CD4-positive, alpha-beta T cell treated with Interferon alpha-2 for 1 hour (primary cell): ENCODE results near the gene GLRX3.

Source experiments
- DNase-seq, 2 donors: peaks; one replicate each; pipeline ENCODE4 v3.0.0-alpha.2; 2020 to 2022

Gene GLRX3

GRCh38 chr10:130137659-130138478 is 1.7 kb downstream of the GLRX3 start:
- no peak for DNase-seq

- no peak for DNase-seq
These were observed 2.3 kb downstream of the GLRX3 start for GRCh38 chr10:130138479-130138866.

GRCh38 chr10:130140425-130140824 is 4.2 kb downstream of the GLRX3 start:
- DNase-seq: no peak

DNA sequence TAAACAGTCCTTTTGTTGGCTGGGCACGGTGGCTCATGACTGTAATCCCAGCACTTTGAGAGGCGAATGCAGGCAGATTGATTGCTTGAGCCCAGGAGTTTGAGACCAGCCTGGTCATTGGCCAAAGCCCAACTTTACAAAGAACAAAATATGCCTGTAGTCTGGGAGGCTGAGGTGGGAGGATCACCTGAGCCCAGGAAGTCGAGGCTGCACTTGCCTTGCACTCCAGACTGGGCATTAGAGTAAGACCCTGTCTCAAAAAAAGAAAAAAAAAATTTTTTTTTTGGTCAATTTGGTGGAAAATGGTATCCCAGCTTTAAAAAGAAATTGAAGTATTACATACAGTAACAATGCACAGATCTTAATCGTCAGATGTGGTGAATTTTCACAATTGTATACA is 4.8 kb downstream of the GLRX3 start:
- no peak for DNase-seq

DNA sequence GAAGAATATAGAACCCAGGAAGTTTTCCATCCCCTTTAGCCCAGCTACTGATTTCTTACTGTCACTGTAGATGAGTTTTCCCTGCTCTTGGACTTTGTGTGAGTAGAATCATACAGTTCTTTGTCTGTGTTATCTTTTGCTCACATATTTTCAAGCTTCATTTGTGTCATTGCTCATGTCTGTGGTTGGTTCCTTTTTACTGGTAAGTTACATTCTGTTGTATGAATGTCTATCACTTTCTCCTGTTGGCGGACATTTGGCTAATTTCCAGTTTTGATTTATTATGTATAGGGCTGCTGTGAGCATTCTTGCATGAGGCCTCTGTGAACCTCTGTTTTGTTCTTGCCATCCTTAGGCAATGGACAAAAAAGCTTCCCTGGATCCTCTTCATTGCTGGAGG is 5.3 kb downstream of the GLRX3 start:
- no peak for DNase-seq

- no peak for DNase-seq
These were observed 5.7 kb downstream of the GLRX3 start for GRCh38 chr10:130141878-130142277.

GRCh38 chr10:130146042-130146441 is 9.9 kb downstream of the GLRX3 start:
- no peak for DNase-seq

DNA sequence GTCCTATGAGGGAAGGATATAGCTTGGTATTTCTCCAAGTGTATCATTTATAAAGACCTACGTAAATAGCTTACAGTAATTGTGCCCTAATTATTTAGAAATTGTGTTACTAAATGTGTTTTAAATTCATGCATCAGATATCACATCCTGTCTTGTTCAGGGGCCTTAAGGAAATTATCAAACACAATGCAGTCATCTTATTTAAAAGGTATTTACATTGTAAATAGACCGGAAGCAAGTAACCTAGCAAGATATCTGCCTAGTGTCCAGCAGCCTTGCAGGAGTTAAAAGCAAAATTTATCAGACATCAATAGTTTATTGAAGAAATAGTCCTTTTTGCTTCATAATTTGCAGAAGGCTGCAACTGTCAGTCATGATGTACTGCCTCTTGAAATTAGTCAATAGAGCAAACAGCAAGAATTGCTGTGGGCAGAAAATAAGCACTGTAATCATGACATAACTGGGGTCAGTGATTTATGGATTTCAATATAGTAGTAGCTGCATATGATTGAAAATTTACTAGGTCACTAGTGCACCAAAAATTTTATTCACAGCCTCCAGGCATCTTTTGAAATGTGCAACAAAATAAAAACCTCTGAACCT is 23.1 kb downstream of the GLRX3 start:
- no peak for DNase-seq

DNA sequence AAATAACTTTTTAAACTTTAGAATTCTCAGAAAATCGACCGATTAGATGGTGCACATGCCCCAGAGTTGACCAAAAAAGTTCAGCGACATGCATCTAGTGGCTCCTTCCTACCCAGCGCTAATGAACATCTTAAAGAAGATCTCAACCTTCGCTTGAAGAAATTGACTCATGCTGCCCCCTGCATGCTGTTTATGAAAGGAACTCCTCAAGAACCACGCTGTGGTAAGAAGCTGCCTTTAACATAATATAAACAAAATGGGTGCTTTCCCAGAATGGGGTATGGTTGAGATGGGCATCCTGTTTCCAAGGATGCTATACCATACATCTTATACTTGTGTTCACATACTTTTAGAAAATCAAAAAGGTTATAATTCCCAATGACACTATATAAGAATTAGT is 24.6 kb downstream of the GLRX3 start:
- DNase-seq: no peak

GRCh38 chr10:130161331-130161730 is 25.1 kb downstream of the GLRX3 start:
- no peak for DNase-seq

DNA sequence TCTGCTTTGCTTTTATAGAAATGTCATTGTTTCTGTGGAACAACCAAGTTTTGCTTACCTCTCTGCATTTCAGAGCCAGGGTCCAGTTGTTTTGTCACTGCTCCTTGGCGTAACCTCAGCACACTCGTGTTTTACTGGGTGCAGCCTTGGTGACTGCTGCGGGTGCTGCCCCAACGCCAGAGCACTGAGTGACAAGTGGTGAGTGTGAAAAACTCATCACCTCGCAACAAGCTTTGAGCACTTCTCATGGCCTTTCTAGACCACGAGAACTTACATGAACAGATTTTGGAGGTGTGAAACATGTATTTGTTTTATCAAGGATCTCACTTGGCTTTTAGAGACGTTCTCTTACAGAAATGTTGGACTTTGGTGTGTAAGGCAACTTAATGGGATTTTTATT is 31.0 kb downstream of the GLRX3 start:
- DNase-seq: no peak

DNA sequence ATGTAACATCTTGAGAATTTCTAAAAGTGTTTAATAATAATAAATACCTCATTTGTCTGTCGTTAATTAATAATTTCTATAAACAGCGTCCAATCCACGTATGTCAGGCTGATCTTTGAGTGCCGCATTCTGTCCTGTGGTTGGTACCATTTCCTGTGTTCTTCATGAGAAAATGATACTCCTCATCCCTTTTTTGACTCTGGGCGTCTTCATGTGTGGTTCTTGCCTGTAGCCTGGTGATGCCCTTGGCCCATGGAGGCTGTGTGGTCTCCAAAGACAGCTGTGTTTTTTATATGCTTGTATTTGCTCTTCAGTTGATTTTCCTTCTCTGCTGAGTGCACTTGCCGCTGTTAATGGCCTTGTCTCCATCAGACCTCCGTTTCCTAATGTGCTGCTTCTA is 31.5 kb downstream of the GLRX3 start:
- DNase-seq: no peak

DNA sequence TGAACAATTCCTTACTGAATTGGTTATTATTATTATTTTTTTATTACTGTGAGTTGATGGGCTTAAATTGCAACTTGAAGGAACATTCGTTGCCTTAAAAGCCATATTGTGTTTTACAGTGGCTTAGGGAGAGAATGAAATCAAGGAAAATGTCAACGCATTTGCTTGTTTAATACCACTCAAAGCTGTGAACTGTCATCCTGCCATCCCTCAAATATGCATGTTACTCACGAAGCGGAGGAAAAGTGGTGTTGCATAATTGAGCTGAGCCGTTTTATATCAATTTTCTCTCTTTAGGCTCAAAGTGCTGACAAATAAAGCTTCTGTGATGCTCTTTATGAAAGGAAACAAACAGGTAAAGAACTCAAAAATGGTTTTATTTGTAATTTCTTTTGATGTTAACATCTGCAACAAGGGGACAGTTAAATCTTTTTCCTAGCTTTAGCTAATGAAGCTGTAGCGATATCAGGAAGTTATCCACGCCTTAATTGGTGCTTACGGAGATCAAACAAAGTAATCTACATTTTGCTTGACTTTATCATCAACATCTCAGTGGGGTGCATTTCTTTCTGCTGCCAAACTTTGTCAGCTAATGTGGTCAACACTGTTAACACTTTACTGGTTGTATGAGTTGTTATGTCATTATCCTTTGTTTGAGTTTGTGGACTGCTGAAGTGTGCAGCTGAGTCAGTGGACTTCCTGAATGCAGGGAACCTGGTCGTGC is 33.1 kb downstream of the GLRX3 start:
- no peak for DNase-seq

DNA sequence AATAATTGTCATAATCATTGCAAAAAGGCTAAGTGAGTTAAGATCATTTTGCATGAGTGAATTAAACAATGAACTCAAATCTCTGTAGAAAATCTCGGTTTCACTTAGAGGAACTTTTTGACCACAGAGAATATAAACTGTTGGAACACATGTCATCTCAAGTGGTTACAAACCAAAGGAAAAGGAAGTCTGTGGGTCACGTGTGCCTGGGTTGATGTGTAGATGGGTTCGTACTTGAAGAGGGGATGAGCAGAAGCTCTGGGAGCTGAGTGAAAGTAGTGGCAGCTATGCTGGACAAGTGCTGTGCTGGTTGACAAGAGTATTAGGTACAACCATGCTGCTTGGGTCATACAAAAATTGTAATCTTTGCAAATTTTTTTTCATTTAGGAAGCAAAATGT is 35.0 kb downstream of the GLRX3 start:
- DNase-seq: peak in 1 of 2 donors; percentile 46

DNA sequence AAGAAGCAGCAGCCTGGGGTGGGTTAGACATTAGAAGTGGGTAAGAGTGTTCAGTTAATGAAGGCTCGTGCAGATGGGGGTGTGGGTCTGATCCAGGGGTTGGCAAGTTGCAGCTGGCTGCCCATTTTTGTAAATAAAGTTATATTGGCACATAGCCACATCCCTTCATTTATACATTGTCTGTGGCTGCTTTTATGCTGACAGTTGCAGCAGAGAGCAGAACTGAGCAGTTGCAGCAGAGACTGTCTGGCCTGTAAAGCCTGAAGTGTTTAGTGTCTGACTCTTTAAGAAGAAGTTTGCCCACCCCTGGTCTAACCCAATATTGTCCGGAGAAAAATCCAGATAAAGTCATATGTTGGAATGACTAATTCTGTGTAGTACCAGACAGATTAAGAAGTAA is 38.1 kb downstream of the GLRX3 start:
- DNase-seq: no peak

GRCh38 chr10:130175074-130175473 is 38.9 kb downstream of the GLRX3 start:
- DNase-seq: no peak

DNA sequence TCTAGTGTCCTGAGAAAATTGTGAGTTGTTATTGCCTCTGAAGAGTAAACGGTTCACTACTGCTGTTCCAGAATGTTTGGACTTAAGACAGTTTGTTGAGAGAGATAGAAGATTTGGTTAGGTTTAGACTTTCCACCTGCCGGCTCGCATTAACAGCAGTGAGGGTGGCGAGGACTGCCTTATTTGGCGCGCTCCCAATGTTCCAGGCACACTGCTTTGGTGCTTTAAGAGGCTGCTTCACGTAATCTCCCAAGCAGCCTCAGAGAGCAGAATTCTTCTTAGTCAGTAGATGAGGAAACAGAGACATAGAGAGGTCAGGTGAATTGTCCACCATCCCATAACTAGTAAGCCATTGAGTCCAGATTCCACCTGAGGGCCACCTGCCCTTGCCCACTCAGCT is 41.1 kb downstream of the GLRX3 start:
- DNase-seq: no peak

DNA sequence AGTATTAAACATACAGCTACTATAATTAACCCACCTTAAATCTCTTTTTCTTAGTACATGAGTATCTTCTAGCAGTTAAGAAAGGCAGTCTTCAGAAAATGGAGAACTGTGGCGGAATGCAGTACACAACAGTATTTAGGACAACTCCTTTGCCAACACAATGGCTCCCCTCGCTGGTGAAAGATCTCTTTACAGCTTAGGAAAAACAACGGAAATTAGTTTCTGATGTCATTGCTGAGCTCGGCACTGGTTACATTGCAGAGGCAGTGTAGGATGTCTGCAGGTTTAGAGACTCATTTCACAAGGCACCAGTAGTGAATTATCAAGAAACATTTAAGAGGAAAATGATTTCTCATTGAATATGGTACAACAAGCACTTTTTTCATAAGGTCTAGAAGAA is 43.4 kb downstream of the GLRX3 start:
- peak in 1 of 2 donors; percentile 63 for DNase-seq

DNA sequence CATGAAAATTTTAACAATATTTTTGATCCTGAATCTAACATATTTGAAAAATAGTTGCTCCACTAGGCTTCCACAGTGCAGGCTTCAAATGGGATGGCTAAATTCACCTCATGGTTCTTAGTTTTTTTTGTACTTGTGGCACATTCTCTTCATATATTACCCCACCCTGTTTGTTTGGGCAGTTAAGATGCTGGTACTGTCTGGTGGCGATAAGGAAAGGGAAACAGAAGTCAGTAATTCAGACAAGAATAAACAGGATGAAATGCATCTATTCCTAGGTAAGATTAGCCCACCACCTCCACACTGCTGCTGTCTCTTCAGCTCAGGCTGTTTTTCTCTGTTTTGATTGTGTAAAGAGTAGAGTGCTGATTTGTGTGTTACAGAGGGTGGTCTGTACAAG is 44.2 kb downstream of the GLRX3 start:
- no peak for DNase-seq

GRCh38 chr10:130181858-130182257 is 45.7 kb downstream of the GLRX3 start:
- no peak for DNase-seq

- DNase-seq: no peak
These were observed 49.4 kb downstream of the GLRX3 start for GRCh38 chr10:130185591-130185990.

DNA sequence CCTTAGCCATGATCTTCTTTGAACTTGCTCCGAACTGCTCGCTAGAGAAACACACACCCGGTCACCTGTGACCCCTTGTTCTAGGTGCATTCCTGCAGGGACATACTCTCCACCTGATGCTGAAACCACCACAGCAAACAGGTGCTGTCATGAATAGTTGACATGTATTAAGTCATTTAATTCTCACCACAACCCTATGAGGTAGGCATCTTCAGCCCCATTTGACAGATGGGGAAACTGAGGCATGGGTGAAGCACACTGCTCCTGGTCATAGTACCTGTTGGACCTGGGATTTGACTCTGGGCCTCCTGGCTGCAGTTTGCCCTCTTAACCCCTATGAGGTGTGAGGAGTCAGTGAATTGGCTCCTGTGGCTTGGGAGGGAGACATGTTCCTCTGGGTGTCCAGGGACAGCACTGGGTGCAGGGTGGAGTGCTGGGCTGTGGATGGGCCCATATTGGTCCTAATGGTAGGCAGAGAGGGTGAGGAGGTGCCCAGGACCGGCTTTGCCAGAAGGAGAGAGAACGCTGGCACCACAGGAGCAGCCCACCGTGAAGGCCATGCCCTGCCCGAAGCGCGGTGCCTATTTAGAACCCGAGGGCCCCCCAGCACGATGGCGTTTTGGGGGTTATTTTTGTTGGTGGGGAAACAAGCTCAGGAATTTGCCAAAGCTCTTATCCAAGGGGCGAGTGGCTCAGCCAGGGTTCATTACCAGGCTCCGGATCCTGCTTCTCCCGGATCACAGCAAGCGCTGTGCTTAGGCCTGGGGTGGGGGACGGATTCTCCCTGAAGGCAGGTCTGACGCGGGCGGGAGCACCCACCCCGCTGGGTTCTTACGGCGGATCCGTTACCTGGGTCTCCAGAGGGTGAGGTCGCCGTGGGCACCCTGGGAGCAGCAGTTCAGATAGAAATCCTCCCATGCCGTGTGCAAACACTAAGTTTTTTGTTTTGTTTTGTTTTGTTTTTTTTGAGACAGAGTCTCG is 52.3 kb downstream of the GLRX3 start:
- no peak for DNase-seq

- DNase-seq: no peak
These were observed 53.4 kb downstream of the GLRX3 start for GRCh38 chr10:130189608-130190054.
